LNCaP clone FGC (cell line): ENCODE measurements around the gene SLC24A4.

Experiments used
- DNase-seq: peaks from one replicate; pipeline ENCODE4 v3.0.0-alpha.2; 2011; ENCODE audit warnings: low read depth
- H3K4me3 ChIP-seq: 2 replicates; pipeline ENCODE4 v1.5.1; 2011; ENCODE audit warnings: mild to moderate bottlenecking, low read depth, low read length, control low read depth
- TF ChIP-seq, protein P1 (sequence below): IDR thresholded peaks from 2 replicates; pipeline ENCODE4 v1.5.1; 2012; ENCODE audit warnings: mild to moderate bottlenecking; ENCODE audit not compliant: control insufficient read depth, insufficient read depth; ENCODE audit errors: extremely low read depth

SLC24A4 gene

DNA sequence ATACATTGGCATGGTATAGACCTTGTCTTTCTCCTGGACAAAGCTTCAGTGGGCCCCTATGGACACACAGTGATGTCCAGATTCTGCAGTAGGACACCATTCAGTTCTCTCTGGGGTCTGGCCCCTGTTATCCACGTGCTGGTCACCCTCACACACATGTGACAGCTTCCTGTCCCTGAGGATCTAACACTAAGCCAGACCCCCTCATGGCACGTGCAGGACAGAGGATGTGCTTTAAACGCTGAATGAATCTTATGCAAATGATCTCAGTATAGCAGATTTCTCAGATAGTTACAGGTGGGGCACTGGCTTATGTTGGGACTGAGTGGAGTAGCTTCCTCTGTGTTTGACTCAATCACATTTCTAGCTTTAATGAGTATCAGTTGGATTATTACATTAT is 33.7 kb downstream of the SLC24A4 start:
- H3K4me3 ChIP-seq, result no peak overlapping the region
- TF ChIP-seq, protein P1, sequence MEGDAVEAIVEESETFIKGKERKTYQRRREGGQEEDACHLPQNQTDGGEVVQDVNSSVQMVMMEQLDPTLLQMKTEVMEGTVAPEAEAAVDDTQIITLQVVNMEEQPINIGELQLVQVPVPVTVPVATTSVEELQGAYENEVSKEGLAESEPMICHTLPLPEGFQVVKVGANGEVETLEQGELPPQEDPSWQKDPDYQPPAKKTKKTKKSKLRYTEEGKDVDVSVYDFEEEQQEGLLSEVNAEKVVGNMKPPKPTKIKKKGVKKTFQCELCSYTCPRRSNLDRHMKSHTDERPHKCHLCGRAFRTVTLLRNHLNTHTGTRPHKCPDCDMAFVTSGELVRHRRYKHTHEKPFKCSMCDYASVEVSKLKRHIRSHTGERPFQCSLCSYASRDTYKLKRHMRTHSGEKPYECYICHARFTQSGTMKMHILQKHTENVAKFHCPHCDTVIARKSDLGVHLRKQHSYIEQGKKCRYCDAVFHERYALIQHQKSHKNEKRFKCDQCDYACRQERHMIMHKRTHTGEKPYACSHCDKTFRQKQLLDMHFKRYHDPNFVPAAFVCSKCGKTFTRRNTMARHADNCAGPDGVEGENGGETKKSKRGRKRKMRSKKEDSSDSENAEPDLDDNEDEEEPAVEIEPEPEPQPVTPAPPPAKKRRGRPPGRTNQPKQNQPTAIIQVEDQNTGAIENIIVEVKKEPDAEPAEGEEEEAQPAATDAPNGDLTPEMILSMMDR, result no peak

DNA sequence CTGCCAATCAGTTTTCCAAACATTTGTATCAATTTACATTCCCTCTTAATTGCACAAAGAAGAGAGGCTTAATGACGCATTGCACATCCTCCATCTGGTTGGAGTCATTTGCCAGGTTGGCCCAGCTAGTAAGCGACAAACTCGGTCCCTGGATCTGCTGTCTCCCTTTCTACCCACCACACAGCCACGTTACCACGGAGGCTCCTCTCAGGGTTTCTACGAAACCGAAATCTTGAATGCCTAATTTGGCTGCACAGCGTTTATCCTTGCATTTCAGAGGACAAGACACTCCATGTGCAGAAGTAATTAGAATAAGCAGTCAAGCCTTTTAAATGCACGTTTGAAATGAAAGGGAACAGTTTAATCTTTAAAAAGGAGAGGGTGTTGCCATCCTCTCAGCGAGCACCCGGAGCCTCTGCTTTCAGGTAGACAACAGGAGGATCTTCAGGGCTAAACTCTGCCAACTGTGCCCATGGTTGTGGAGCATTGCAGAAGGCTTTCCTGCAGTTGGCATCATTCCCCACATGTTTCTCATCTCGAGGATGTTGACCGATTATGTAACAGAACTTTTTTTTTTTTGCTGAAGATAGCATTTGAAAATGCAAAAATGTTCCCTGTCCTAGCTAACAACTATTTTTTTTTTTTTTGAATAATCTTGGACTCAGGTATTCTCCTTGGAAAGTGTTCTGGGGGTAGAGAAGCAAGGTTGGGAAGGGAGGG is 37.8 kb downstream of the SLC24A4 start:
- TF ChIP-seq, protein P1, result no peak
- H3K4me3 ChIP-seq, result no peak overlapping the region
- no peak for DNase-seq

More for the DNA sequence above, 33.7 kb downstream of the SLC24A4 start:
- no peak for DNase-seq

DNA sequence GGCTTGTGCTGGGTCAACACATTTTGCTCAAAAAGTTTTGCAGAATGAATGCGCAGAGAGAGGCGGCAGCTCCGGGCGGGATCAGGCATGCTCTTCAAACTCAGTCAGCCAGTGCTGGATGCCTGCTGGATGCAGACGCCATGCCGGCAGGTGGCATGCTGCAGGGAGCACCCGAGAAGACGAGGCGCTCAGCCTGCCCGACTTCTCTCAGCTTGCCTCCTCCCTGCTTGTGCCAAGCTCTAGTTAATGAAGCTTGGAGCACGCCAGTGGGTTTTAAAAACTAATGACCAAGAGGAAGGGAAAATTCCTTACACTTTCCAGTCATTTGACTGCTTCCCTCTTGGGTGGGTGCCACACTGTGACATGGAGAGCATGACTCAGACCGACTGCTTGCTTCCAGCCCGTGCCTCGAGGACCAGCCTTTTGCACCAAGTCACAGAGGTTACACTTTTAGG is 39.8 kb downstream of the SLC24A4 start:
- no peak for DNase-seq
- TF ChIP-seq, protein P1, result peak; percentile 23; the same call in 1 of the 2 replicates
- no peak overlapping the region for H3K4me3 ChIP-seq

DNA sequence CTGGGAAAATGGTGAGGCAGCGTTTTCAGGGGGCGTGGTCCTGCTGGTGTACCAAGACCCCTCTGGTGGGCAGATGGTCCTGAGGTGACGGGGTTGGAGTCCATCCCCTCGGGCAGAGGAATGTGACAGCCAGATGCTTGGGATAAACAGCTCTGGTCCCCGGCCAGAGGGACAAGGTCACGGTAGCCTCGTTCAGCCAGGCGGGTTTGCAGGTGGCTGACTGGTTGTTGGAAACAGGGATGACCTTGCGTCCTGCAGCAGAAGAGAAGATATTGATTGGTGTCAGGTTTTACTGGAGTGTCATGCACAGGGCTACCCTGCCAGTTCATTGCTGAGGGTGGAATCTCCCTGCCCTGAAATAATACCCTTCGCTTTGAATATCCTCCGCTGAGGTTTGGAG is 43.3 kb downstream of the SLC24A4 start:
- H3K4me3 ChIP-seq, result no peak overlapping the region
- DNase-seq, result no peak
- TF ChIP-seq, protein P1, result no peak

DNA sequence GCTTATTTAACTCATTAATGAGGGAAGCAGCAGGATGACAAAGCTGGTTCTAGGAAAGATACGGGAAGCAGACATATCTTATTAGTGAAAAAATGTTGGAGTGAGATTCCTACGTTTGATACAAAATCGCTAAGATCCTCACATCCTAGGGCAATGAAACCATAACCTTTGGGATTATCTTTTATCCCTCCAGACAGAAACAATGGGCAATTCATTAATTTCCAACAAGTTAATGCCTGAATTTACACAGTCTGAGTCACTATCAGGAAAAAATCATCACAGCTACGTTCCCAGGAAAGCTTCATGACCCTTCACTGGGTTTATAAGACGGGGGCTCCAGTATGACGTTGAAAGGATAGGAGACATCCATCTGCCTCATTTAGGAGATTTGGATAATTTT is 45.0 kb downstream of the SLC24A4 start:
- DNase-seq, result no peak
- TF ChIP-seq, protein P1, result no peak
- H3K4me3 ChIP-seq, result no peak overlapping the region

DNA sequence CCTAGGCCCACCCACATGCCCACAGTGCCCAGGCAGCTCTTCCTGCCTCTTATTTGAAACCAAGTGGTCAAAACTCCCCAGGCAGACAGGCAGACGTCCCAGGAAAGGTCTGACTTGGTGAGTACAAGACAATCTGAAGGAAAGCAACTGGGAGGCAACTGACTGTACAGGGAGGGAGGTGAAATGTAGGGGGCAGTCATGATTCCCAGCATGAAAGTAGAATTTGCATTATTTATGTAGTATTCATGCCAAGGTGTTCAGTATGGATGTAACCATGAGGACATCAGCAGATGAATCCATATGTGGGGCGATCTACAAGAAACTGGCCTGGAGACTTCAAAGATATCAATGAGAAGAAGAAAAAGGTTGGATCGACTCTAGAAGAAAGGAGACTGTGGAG is 46.1 kb downstream of the SLC24A4 start:
- TF ChIP-seq, protein P1, result no peak
- no peak for DNase-seq
- no peak overlapping the region for H3K4me3 ChIP-seq

DNA sequence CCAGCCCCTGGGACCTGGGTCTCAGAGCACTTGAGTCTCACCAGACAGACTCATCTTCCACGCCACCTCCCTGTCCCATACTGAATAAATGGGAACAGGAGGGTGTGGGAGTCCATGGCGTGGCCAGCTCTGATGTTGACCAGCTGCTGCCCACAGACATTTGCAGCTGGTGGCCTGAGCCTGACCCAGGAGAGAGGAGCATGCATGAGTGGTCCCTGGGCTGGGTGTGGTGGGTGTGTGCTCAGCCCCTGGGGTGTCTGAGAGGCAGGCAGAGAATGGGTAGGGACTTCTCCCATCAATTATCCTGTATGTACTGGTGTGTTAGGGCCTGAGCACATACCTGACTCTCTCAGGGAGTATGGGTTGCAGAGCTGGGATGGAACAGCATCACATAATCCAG is 49.3 kb downstream of the SLC24A4 start:
- no peak overlapping the region for H3K4me3 ChIP-seq
- no peak for DNase-seq
- TF ChIP-seq, protein P1, result no peak
